ENCODE measurements around the gene PYROXD2. TPM values are rescaled to one million over a fixed set of nuclear protein-coding genes. Genes with fewer than 3 reads are reported as not detected.

The PYROXD2 gene
- total RNA-seq, 1 experiment from 2014 or later = 2.3 TPM

DNA sequence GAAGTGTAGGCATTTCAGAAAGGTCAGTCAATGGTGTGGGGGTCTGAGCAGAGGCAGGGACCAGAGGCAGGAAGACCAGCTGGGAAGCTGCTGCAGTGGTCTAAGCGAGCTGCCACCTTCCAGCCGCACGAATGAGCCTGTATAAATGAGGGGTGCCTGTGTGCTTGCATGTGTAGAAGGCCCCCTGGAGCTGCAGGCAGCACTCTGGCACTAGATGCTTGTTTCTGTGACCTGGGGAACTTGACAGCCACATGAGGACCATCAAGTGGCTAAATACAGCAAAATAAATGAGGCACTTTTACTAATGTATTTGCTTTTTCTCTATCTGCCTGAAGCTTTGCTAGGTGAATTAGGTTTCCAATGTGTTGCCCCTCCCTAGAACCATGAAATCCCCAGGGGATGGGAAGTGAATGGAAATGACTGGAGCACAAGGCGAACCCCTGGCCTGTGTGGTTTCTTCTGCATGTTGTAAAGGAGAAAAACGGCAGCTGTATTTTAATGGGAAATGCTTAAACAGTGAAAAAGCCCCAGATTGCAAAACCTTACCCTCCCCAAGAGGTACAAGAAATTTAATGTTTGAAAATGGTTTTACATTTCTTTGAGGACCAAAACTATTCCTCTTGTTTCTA is 57.7 kb downstream of the PYROXD2 start:
- intact Hi-C loops (cut with micrococcal nuclease; ENCODE audit: unreplicated experiment) = no loop called here

GRCh38 chr10:98354491-98354890 is 60.5 kb downstream of the PYROXD2 start:
- no peaks in the 10 kb centered on the region for H3K36me3 ChIP-seq (ENCODE audit: control insufficient read depth, insufficient read depth, low read length)
- no peaks in the 10 kb centered on the region for H3K9me3 ChIP-seq (ENCODE audit: control insufficient read depth, insufficient read depth, low read depth, low read length)
- no peak for TF ChIP-seq TCF7L2 (IDR thresholded peaks at IDR 0.05; ENCODE audit: low read depth, low read length)
- no peak for TF ChIP-seq REST (IDR thresholded peaks at IDR 0.05; ENCODE audit: insufficient read depth in 1 of 2, low read depth in 2 of 2, low read length in 1 of 2)
- no peak for TF ChIP-seq CTCF (IDR thresholded peaks at IDR 0.05)
- no peak for TF ChIP-seq POLR2AphosphoS5 (IDR thresholded peaks at IDR 0.05; ENCODE audit: low read depth, low read length)
- no peak for TF ChIP-seq SIN3A (IDR thresholded peaks at IDR 0.05; ENCODE audit: borderline replicate concordance, insufficient read depth, low read depth, low read length)
- DNase-seq (ENCODE audit: low read depth, low spot score) (no peak), ATAC-seq (no peak)
- H3K27ac ChIP-seq (ENCODE audit: low read length) = no peak overlapping the region
- BruUV-seq (replicated peaks) = no TSS peak
- H3K4me1 ChIP-seq (ENCODE audit: control insufficient read depth, insufficient read depth, low read length) = no peaks in the 10 kb centered on the region
- POLR2A ChIA-PET = no interaction called here
- peaks cover 21% of the 10 kb centered on the region for H3K27me3 ChIP-seq (ENCODE audit: control insufficient read depth, insufficient read depth, low read length)
- CTCF ChIA-PET = no interaction called here
- H3K4me3 ChIP-seq (ENCODE audit: low read depth in 2 of 2, low read length in 2 of 2) = no peak overlapping the region
- in situ Hi-C loops (cut with HindIII; ENCODE audit: low pct_unique_long_range_greater_than_20kb, low sequenced_read_pairs) = no loop called here
- intact Hi-C loops (cut with micrococcal nuclease; ENCODE audit: unreplicated experiment) = no loop called here

More for the DNA sequence above, 57.7 kb downstream of the PYROXD2 start:
- Histone ChIP-seq H3K4me1 (ENCODE audit: control insufficient read depth, insufficient read depth, low read length) (no peaks in the 10 kb centered on the region), H3K27me3 (ENCODE audit: control insufficient read depth, insufficient read depth, low read length) (peaks cover 10% of the 10 kb centered on the region), H3K9me3 (ENCODE audit: control insufficient read depth, insufficient read depth, low read depth, low read length) (no peaks in the 10 kb centered on the region), H3K27ac (ENCODE audit: low read length) (no peak overlapping the region), H3K36me3 (ENCODE audit: control insufficient read depth, insufficient read depth, low read length) (no peaks in the 10 kb centered on the region), H3K4me3 (ENCODE audit: low read depth in 2 of 2, low read length in 2 of 2) (no peak overlapping the region)
- in situ Hi-C loops (cut with HindIII; ENCODE audit: low pct_unique_long_range_greater_than_20kb, low sequenced_read_pairs) = no loop called here
- no peak for TF ChIP-seq REST (IDR thresholded peaks at IDR 0.05; ENCODE audit: insufficient read depth in 1 of 2, low read depth in 2 of 2, low read length in 1 of 2)
- TF ChIP-seq CTCF (IDR thresholded peaks at IDR 0.05) = no peak
- no peak for TF ChIP-seq TCF7L2 (IDR thresholded peaks at IDR 0.05; ENCODE audit: low read depth, low read length)
- TF ChIP-seq POLR2AphosphoS5 (IDR thresholded peaks at IDR 0.05; ENCODE audit: low read depth, low read length) = no peak
- TF ChIP-seq SIN3A (IDR thresholded peaks at IDR 0.05; ENCODE audit: borderline replicate concordance, insufficient read depth, low read depth, low read length) = no peak
- DNase-seq (ENCODE audit: low read depth, low spot score) (no peak), ATAC-seq (no peak)
- BruUV-seq (replicated peaks) = no TSS peak
- CTCF ChIA-PET = no interaction called here
- POLR2A ChIA-PET = no interaction called here
